NCI-H446 (cell line): ENCODE measurements around the gene AGBL5.
A peak's percentile ranks its signal among the peaks of the same experiment; 100 is the strongest.
"Not testable (repeated sequence)": the region's sequence is repeated elsewhere in the genome, so short reads cannot be mapped to it uniquely, and the experiment has no call there.

ENCODE experiments used
- DNase-seq, 2 experiments: peaks; one replicate each; lab custom pipeline; 2025; lab: John Stamatoyannopoulos, UW

The AGBL5 gene

GRCh38 chr2:27118525-27119329 lies 67.3 kb downstream of the AGBL5 start, which contains the start of gene CGREF1:
Gene CGREF1 (minus strand): TSS chr2:27119128. CDS start chr2:27104366, 14,762 bp downstream.
- DNase-seq = peak in 1 of 2 experiments; percentile 66

- not testable (repeated sequence) for DNase-seq
Observed at GRCh38 chr2:27119330-27119670, 67.8 kb downstream of the AGBL5 start.
